Effector memory CD8-positive, alpha-beta T cell (primary cell): ENCODE measurements around the gene ADGRB3.
"Not testable (repeated sequence)": the region's sequence is repeated elsewhere in the genome, so short reads cannot be mapped to it uniquely, and the experiment has no call there.

Experiments
- ATAC-seq: fragments of 150-1000 bp; cut with Tn5 transposase; replicated peaks from 2 replicates; pipeline ENCODE4 v1.10.0; 2021; ENCODE audit warnings: mild to moderate bottlenecking, moderate library complexity
- DNase-seq, 3 experiments: peaks; one replicate each; pipeline ENCODE4 v3.0.0; 2021
- H3K27ac Mint-ChIP-seq, 2 donors: one replicate each; pipeline ENCODE4 v1.8.0; 2022; ENCODE audit warnings: mild to moderate bottlenecking in 2 of 2, mixed read lengths in 2 of 2, moderate library complexity in 2 of 2
- H3K27me3 Mint-ChIP-seq, 2 donors: one replicate each; pipeline ENCODE4 v1.8.0; 2022; ENCODE audit warnings: mixed read lengths in 2 of 2
- H3K36me3 Mint-ChIP-seq: one replicate; pipeline ENCODE4 v1.8.0; 2022; ENCODE audit warnings: mild to moderate bottlenecking, moderate library complexity, mixed read lengths; ENCODE audit not compliant: insufficient read depth
- H3K4me1 Mint-ChIP-seq, 2 donors: one replicate each; pipeline ENCODE4 v1.8.0; 2022; ENCODE audit warnings: low read depth in 2 of 2, mixed read lengths in 2 of 2
- H3K4me3 Mint-ChIP-seq, 2 donors: one replicate each; pipeline ENCODE4 v1.8.0; 2022; ENCODE audit warnings: mild to moderate bottlenecking in 2 of 2, mixed read lengths in 2 of 2, moderate library complexity in 2 of 2
- H3K9me3 Mint-ChIP-seq, 2 donors: one replicate each; pipeline ENCODE4 v1.8.0; 2022; ENCODE audit warnings: mixed read lengths in 2 of 2

The ADGRB3 gene

DNA sequence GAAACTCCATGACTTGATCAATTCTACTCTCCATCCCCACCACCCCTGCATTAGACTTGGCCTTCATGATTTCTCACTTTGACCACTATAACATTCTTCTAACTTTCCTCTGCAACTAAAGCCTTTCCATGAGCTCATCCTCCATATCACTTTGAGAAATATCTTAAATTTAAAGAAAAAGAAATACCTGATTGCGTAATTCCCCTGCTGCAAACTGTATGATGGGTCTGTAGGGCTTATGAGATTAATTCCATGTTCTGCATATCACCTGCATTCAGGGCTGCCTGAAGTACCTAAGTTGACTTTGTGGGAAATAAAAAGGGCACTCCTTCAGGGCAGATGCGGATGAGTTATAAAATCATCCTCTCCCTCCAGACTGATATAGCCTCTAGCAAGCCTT is 611.9 kb downstream of the ADGRB3 start:
- Mint-ChIP-seq H3K27ac (no peak overlapping the region), H3K4me1 (no peaks in the 10 kb centered on the region), H3K36me3 (no peaks in the 10 kb centered on the region), H3K27me3 (no peaks in the 10 kb centered on the region), H3K4me3 (no peak overlapping the region), H3K9me3 (peaks cover 3 to 15% of the 10 kb centered on the region in 2 donors)
- ATAC-seq (no peak), DNase-seq (no peak)

DNA sequence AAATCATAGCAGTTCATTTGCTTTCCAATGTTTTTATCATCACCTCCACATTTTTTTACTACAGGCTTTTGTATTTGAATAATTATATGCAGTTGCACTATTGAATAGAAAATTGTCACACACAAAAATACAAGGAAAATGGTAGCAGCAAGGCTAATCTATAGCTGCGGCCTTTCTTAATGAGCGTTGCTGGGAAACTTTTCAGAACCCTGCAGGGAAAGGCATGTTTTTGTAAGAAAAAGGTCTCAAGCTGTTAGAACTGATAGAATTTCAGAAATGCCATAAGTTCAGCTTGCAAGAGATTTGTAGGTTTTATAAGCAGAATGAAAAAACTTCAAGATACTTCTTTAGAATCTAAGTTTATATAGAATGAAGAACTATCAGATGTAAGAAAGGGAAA is 625.9 kb downstream of the ADGRB3 start:
- DNase-seq (no peak), ATAC-seq (no peak)
- no peak overlapping the region for H3K27ac Mint-ChIP-seq
- no peak overlapping the region for H3K4me3 Mint-ChIP-seq
- no peaks in the 10 kb centered on the region for H3K36me3 Mint-ChIP-seq
- no peaks in the 10 kb centered on the region for H3K4me1 Mint-ChIP-seq
- no peaks in the 10 kb centered on the region for H3K27me3 Mint-ChIP-seq
- H3K9me3 Mint-ChIP-seq: peaks cover 7 to 16% of the 10 kb centered on the region in 2 donors

DNA sequence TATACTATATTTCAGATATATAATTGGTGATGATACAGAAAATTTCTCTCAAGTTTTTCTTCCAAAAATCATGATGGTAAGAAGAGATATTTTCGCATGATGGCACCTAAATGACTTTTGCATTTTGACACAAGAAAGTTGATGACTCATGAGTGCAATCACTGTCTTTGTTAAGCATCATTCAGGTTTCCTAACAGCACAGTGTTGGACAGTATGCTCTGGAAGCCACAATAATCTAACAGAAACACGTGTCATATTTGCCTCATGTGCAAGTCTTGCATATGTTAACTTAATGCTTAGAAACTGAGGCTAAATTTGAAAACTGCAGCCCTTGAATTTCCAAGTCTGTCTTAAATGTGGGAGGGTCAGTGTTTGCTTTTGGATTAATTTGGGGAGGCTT is 628.2 kb downstream of the ADGRB3 start:
- H3K27me3 Mint-ChIP-seq: no peaks in the 10 kb centered on the region
- H3K4me3 Mint-ChIP-seq: no peak overlapping the region
- no peaks in the 10 kb centered on the region for H3K36me3 Mint-ChIP-seq
- DNase-seq (no peak), ATAC-seq (no peak)
- peaks cover 2 to 7% of the 10 kb centered on the region in 2 donors for H3K9me3 Mint-ChIP-seq
- no peak overlapping the region for H3K27ac Mint-ChIP-seq
- H3K4me1 Mint-ChIP-seq: no peaks in the 10 kb centered on the region

DNA sequence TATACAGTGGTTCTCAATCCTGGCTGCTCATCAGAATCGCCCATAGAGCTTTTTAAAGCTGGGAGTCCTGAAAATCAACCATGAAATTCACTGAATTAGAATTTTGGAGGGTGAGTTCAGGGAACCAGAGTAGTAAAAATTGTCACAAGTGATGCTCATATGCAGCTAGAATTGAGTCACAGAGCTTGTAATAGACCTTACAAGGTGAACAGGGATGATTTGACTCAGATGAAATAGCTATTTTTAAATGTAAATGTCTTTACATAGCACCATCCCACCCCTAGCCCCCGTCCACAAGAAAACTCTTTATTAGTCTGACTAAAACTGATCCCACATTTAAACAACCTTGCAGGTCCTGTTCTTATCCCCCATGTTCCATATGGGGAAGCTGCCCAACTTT is 630.0 kb downstream of the ADGRB3 start:
- DNase-seq (no peak), ATAC-seq (no peak)
- H3K27ac Mint-ChIP-seq: no peak overlapping the region
- H3K4me3 Mint-ChIP-seq: no peak overlapping the region
- no peaks in the 10 kb centered on the region for H3K36me3 Mint-ChIP-seq
- no peaks in the 10 kb centered on the region for H3K27me3 Mint-ChIP-seq
- H3K4me1 Mint-ChIP-seq: no peaks in the 10 kb centered on the region
- peaks cover 2 to 7% of the 10 kb centered on the region in 2 donors for H3K9me3 Mint-ChIP-seq

DNA sequence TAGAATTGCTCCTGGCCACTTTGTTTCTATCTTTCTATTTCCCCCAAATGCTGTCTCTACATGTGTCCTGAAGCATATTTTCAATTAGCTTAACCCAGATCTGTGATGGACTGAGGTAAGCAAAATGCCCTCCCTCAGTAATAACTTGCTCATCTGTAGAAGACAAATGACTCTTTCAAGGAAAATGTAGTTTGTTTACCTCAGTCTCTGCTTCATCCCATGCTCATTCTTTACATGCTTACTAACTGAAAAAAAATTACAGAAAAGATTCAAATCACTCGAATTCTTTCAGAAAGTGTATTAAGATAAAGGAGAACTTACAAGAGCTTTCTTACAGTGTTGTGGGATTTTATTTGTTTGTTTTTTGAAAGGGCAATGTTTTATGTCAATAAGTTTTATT is 630.6 kb downstream of the ADGRB3 start:
- H3K4me1 Mint-ChIP-seq: no peaks in the 10 kb centered on the region
- H3K4me3 Mint-ChIP-seq: no peak overlapping the region
- H3K9me3 Mint-ChIP-seq: peaks cover 2 to 7% of the 10 kb centered on the region in 2 donors
- DNase-seq (no peak), ATAC-seq (no peak)
- H3K36me3 Mint-ChIP-seq: no peaks in the 10 kb centered on the region
- no peak overlapping the region for H3K27ac Mint-ChIP-seq
- no peaks in the 10 kb centered on the region for H3K27me3 Mint-ChIP-seq

DNA sequence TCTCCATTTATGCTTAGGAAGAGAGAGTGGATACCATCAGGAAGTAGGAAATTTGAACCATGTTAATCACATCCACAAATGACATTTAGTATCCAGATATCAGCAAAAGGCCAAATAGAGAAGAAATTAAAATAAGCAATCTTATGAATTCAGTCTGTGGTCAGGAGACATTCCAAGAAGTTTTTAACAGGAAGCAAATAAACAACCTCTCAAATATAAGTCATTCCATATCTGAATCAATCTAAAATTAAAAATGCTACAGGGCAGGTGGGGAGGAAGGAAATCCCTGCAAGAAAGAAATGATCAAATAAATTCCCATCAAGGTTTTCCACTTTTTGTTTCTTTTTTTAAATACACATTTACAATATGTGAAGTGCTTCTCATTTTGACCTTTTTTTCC is 641.1 kb downstream of the ADGRB3 start:
- DNase-seq: no peak
- H3K9me3 Mint-ChIP-seq: peaks cover 3 to 6% of the 10 kb centered on the region in 2 donors
- no peaks in the 10 kb centered on the region for H3K4me1 Mint-ChIP-seq
- no peak overlapping the region for H3K4me3 Mint-ChIP-seq
- ATAC-seq: no peak
- H3K27ac Mint-ChIP-seq: no peak overlapping the region
- no peaks in the 10 kb centered on the region for H3K36me3 Mint-ChIP-seq
- H3K27me3 Mint-ChIP-seq: no peaks in the 10 kb centered on the region

DNA sequence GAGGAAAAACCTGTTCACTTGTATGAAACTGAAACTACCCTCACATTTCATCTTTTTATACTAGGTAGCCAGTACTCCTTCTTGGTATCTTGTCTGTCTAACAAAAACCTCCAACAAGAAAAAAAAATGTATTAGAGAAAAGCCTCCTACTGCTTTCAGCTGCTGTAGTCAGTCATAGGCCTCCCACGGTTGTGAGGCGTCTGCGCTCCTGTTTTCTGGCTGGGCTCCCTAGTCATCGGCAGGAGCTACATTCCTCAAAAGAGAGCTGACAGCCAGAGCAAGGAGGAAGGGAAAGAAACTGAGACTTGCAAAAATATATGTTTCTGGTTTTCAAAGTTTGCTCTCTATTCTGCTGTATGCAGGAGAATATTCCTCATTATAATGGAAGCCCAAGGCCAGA is 644.7 kb downstream of the ADGRB3 start:
- DNase-seq (no peak), ATAC-seq (no peak)
- Mint-ChIP-seq H3K4me1 (no peaks in the 10 kb centered on the region), H3K27ac (no peak overlapping the region), H3K27me3 (no peaks in the 10 kb centered on the region), H3K9me3 (peaks cover 3 to 6% of the 10 kb centered on the region in 2 donors), H3K36me3 (no peaks in the 10 kb centered on the region), H3K4me3 (no peak overlapping the region)

DNA sequence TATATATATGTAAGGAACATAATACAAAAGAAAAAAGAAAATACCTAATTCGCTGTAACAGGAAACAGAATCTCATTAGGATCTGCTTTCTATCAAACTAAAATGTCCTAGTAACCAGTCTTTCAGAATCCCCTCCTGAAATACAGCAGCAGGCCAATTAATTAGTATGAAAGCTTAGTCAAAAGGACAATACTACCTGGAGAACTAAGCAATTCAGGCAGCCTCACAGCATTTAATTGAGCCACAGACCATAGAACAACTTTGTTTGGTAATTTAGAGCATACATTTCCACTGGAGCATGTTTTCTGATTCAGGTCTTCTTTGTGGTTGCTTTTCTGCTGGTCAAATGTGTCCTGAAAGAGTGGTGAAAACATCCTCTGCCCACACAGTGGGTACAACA is 645.8 kb downstream of the ADGRB3 start:
- Mint-ChIP-seq H3K27ac (no peak overlapping the region), H3K4me3 (no peak overlapping the region), H3K27me3 (no peaks in the 10 kb centered on the region), H3K36me3 (no peaks in the 10 kb centered on the region), H3K4me1 (no peaks in the 10 kb centered on the region), H3K9me3 (peaks cover 5 to 12% of the 10 kb centered on the region in 2 donors)
- DNase-seq: no peak
- no peak for ATAC-seq

DNA sequence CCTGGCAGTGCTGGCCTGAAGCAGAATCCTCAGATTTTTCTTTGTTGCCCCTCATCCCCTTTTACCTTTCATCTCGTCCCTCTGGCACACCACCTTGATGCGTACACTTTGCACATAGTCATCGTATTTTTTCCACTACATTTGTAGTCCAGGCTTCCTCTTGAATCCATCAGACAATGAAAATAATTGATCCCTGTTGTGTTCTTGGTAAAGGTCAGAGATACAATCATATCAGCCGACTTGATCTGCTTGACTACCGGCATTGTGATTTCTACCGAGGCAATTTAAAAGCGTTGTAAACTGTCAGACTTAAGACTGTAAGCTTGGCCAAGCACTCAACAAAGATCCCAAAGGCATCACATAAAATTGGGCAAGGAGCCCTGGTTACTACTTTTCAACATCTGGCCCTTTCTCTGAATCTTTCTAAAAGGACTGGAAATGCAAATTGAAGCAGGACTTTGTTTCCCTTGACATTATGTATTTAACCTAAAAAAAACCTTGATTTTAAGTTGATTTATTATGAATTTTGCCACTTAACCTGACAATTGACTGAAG is 649.2 kb downstream of the ADGRB3 start:
- no peak for ATAC-seq
- Mint-ChIP-seq H3K27me3 (no peaks in the 10 kb centered on the region), H3K36me3 (no peaks in the 10 kb centered on the region)

DNA sequence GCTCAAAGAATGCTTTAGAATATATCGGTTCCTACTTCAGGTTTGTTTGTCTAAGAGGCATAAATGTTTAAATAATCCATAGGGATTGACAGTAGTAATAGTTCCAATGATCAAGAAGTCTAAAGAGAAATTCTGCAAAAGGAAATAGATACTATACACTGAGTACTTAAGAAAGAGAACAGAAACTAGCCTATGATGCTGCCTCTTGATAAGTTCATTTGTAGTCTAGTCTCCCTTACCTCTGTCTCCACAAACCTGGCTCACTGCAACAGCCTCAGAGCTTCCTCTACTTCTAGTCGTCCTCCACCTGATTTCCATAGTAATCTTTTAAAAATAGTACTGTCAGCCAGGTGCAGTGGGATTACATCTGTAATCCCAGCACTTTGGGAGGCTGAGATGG is 650.0 kb downstream of the ADGRB3 start:
- Mint-ChIP-seq H3K4me1 (no peaks in the 10 kb centered on the region), H3K4me3 (no peak overlapping the region), H3K9me3 (peaks cover 9 to 13% of the 10 kb centered on the region in 2 donors), H3K27me3 (no peaks in the 10 kb centered on the region), H3K27ac (no peak overlapping the region), H3K36me3 (no peaks in the 10 kb centered on the region)
- ATAC-seq: no peak
- no peak for DNase-seq

More for the DNA sequence above, 649.2 kb downstream of the ADGRB3 start:
- DNase-seq: no peak
- Mint-ChIP-seq H3K27ac (no peak overlapping the region), H3K9me3 (peaks cover 6 to 13% of the 10 kb centered on the region in 2 donors), H3K4me3 (no peak overlapping the region), H3K4me1 (no peaks in the 10 kb centered on the region)

DNA sequence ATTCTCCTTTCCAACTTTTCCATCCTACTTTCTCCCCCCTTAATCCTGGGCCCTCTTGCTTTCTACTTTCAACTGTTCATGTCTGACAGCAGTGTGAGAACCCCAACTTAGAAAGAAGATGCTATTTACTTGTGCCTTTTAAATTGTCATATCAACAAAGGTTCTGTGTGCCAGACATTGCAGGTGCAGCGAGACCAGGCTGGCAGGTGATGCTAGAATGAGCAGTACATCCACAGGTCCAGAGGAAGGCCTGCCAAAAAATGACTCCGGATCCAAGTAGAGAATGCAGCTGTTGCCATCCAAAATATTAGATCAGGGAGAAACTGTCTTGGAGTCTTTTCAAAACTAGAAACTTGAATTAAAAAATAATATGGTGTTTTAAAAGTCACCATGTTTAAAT is 651.2 kb downstream of the ADGRB3 start:
- ATAC-seq: no peak
- no peaks in the 10 kb centered on the region for H3K27me3 Mint-ChIP-seq
- no peaks in the 10 kb centered on the region for H3K36me3 Mint-ChIP-seq
- no peak overlapping the region for H3K27ac Mint-ChIP-seq
- DNase-seq: no peak
- peaks cover 9 to 13% of the 10 kb centered on the region in 2 donors for H3K9me3 Mint-ChIP-seq
- H3K4me1 Mint-ChIP-seq: no peaks in the 10 kb centered on the region
- H3K4me3 Mint-ChIP-seq: no peak overlapping the region

DNA sequence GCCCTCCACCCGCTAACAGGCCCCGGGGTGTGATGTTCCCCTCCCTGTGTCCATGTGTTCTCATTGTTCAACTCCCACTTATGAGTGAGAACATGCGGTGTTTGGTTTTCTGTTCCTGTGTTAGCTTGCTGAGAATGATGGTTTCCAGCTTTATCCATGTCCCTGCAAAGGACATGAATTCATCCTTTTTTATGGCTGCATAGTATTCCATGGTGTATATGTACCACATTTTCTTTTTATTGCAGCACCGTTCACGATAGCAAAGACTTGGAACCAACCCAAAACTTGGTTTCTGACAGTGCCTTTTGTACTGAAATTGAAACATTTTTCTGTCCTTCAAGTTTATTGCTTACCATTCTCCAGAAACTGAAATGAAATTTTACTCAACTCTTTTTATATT is 653.1 kb downstream of the ADGRB3 start:
- H3K4me3 Mint-ChIP-seq, H3K27me3 Mint-ChIP-seq, H3K27ac Mint-ChIP-seq, H3K4me1 Mint-ChIP-seq, H3K36me3 Mint-ChIP-seq, DNase-seq, ATAC-seq: not testable (repeated sequence)
- H3K9me3 Mint-ChIP-seq: peaks cover 9 to 22% of the 10 kb centered on the region in 2 donors

DNA sequence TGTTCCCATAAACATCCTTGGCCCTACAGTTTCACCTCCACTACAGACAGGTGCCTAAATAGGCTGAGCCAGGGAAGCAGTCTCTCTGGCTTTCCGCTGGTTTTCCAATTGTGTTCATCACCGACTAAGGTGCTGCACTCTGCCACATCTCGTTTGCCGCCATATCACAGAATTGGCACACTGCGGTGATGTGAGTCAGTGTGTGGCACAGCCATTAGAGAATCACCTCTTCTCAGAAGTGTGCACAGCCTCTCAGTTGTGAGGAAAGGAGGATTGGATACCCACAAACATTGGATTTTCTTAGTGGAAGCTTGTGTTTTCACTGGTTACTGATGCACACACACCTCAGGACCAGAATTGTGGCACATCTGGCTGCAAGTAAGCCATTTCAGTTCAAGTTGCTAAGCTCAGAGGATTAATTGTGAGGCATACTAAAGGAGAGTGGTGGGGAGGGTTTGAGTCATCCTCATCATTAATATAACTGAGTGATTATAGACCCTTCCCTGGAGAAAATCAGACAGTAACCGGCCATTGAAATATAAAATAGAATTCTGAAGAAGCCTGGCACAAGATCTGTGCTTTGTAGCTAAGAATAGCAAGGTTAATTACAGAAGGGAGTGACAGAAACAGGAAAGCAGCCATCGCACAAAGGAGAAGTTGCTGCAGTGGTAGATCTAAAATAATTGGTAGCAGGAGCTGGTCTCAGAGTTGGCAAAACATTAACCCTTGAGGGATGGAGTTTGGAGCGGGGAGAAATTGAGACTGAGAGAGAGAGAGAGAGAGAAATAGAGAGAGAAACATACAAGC is 654.8 kb downstream of the ADGRB3 start:
- peaks cover 7 to 22% of the 10 kb centered on the region in 2 donors for H3K9me3 Mint-ChIP-seq
- H3K4me1 Mint-ChIP-seq: no peaks in the 10 kb centered on the region

DNA sequence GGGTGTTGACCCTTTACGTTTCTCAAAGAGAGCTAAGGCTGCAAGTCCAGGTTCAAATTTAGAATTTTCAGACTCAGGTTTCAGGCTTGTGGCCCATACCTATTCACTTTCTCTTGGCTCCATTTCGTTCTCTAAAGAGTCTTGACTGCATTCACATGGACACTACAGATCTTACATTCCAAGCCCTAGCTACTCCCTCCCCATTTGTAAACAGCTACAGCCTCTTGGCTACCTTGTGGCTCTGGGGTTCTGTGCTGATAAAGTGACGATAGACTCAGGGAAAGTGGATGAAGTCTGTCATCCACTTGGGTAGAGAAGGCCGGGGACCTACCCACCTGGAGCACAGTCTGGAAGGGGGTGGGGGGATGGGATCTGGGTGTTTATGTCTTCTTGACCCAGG is 658.4 kb downstream of the ADGRB3 start:
- peaks cover 5 to 9% of the 10 kb centered on the region in 2 donors for H3K9me3 Mint-ChIP-seq
- DNase-seq (no peak), ATAC-seq (no peak)
- no peak overlapping the region for H3K4me3 Mint-ChIP-seq
- H3K36me3 Mint-ChIP-seq: no peaks in the 10 kb centered on the region
- no peak overlapping the region for H3K27ac Mint-ChIP-seq
- H3K27me3 Mint-ChIP-seq: no peaks in the 10 kb centered on the region
- H3K4me1 Mint-ChIP-seq: no peaks in the 10 kb centered on the region

More for the DNA sequence above, 654.8 kb downstream of the ADGRB3 start:
- DNase-seq (no peak), ATAC-seq (no peak)
- Mint-ChIP-seq H3K36me3 (no peaks in the 10 kb centered on the region), H3K4me3 (no peak overlapping the region), H3K27ac (no peak overlapping the region), H3K27me3 (no peaks in the 10 kb centered on the region)
